Left lung (tissue), 10 donors: ENCODE measurements around the gene PPP1R18. TPM values are rescaled to one million over a fixed set of nuclear protein-coding genes. Genes with fewer than 3 reads are reported as not detected.

Experiments used
- ATAC-seq: fragments of 200-7000 bp; cut with Tn5 transposase; one replicate; pipeline ENCODE4 v1.9.1; 2020; ENCODE audit warnings: moderate library complexity
- DNase-seq, 4 donors: peaks; one replicate each; pipeline ENCODE4 v3.0.0-alpha.2; 2013 to 2020
- H3K27ac ChIP-seq, 2 donors: fragments of 200-600 bp; sonication (generic) in 1 of 2; one replicate each; pipeline versions ENCODE4 v1.5.0 to v1.8.0; 2020 to 2021
- H3K27me3 ChIP-seq, 2 donors: fragments of 200-600 bp; sonication (generic) in 1 of 2; one replicate each; pipeline versions ENCODE4 v1.5.0 to v1.8.0; 2020 to 2021
- H3K36me3 ChIP-seq, 2 donors: fragments of 200-600 bp; sonication (generic) in 1 of 2; one replicate each; pipeline versions ENCODE4 v1.5.0 to v1.8.0; 2020 to 2021
- H3K4me1 ChIP-seq, 2 donors: fragments of 200-600 bp; one replicate each; pipeline ENCODE4 v1.8.0; 2021
- H3K4me3 ChIP-seq, 2 donors: fragments of 200-600 bp; sonication (generic) in 1 of 2; one replicate each; pipeline versions ENCODE4 v1.5.0 to v1.8.0; 2020 to 2021; ENCODE audit warnings: mild to moderate bottlenecking in 1 of 2
- H3K9me3 ChIP-seq, 2 donors: fragments of 200-600 bp; sonication (generic) in 1 of 2; one replicate each; pipeline versions ENCODE4 v1.5.0 to v1.8.0; 2020 to 2021
- intact Hi-C, 2 donors: fragments of 100-400 bp; cut with DNase I; formaldehyde crosslinking; loops; one replicate each; pipeline versions ENCODE4 v1.11.2 to v1.14.2; 2022
- polyA plus RNA-seq, 6 donors: library from polyadenylated mRNA; unstranded; fragments of 120-200 nt; gene quantifications; one replicate each; pipeline ENCODE4 v1.2.1, GENCODE V29; 2013; ENCODE audit not compliant: insufficient read length in 6 of 6
- total RNA-seq, 2 donors: library from RNA; stranded (reverse); fragmentation: NEBNext Ultra II Directional; extraction: Animal tissue kit (Norgen Biotek cat#: 25700); gene quantifications; one replicate each; pipeline ENCODE4 v1.2.1, GENCODE V29; 2021
- TF ChIP-seq, protein P1 (sequence below), 2 donors: fragments of 200-600 bp; sonication (generic) in 1 of 2; IDR thresholded peaks; one replicate each; pipeline versions ENCODE4 v1.5.0 to v1.8.0; 2021; ENCODE audit warnings: antibody characterized with exemption in 2 of 2
- donor health status: DM: no; HTN: yes; CAD: no.
- donor health status: DM: no; HTN: no; CAD: no.

Gene PPP1R18
- total and polyA plus RNA-seq, 8 donors: 36.7 to 117 (median 42.8) TPM

DNA sequence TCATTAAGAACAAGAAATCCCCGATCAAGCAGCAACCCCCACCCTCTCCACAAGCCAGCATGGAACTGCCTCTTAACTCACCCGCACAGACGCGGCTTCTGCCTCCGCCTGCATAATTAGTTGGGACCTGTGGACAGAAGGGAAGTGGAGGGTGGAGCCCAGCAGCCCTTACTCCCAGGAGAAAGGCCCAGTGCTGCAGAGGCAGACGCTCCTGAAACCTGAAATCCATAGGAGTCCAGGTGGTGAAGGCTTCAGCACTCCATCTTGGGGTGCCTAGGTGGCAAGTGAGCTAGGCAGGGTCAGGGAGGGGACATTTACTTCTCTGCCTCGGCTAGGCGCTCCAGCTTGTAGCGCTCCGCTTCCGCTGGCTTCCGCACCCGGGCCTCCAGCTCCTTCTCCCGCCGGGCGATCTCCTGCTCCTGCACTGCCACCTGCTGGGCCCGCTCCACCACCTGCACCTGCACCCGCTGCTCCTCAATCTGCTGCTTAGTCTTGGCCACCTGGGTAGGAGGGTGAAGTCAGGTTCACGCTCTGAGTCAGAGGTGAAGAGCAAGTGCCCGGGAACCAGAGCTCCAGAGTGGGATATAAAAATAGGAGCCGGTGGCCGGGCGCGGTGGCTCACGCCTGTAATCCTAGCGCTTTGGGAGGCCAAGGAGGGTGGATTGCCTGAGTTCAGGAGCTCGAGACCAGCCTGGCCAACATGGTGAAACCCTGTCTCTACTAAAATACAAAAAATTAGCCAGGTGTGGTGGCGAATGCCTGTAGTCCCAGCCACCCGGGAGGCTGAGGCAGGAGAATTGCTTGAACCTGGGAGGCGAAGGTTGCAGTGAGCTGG lies 44.4 kb upstream of the PPP1R18 start:
- H3K9me3 ChIP-seq: no peaks in the 10 kb centered on the region
- peaks cover 0 to 100% of the 10 kb centered on the region in 2 donors for H3K36me3 ChIP-seq
- no peaks in the 10 kb centered on the region for H3K27me3 ChIP-seq
- H3K4me1 ChIP-seq: peaks cover 0 to 56% of the 10 kb centered on the region in 2 donors
- intact Hi-C loops: loop anchor here (10.0 kb wide), 2 partner anchors 46 to 144 kb away; partner anchors contain the start of gene PPP1R18 (in 1 of the 2)
- H3K27ac ChIP-seq: no peak overlapping the region
- ATAC-seq (peak; percentile 96), DNase-seq (peak in 3 of 4 donors; percentile 71 to 93 (median 84))
- no peak overlapping the region for H3K4me3 ChIP-seq
- TF ChIP-seq, protein P1, sequence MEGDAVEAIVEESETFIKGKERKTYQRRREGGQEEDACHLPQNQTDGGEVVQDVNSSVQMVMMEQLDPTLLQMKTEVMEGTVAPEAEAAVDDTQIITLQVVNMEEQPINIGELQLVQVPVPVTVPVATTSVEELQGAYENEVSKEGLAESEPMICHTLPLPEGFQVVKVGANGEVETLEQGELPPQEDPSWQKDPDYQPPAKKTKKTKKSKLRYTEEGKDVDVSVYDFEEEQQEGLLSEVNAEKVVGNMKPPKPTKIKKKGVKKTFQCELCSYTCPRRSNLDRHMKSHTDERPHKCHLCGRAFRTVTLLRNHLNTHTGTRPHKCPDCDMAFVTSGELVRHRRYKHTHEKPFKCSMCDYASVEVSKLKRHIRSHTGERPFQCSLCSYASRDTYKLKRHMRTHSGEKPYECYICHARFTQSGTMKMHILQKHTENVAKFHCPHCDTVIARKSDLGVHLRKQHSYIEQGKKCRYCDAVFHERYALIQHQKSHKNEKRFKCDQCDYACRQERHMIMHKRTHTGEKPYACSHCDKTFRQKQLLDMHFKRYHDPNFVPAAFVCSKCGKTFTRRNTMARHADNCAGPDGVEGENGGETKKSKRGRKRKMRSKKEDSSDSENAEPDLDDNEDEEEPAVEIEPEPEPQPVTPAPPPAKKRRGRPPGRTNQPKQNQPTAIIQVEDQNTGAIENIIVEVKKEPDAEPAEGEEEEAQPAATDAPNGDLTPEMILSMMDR (IDR thresholded peaks at IDR 0.05): peak; percentile 40 to 61

DNA sequence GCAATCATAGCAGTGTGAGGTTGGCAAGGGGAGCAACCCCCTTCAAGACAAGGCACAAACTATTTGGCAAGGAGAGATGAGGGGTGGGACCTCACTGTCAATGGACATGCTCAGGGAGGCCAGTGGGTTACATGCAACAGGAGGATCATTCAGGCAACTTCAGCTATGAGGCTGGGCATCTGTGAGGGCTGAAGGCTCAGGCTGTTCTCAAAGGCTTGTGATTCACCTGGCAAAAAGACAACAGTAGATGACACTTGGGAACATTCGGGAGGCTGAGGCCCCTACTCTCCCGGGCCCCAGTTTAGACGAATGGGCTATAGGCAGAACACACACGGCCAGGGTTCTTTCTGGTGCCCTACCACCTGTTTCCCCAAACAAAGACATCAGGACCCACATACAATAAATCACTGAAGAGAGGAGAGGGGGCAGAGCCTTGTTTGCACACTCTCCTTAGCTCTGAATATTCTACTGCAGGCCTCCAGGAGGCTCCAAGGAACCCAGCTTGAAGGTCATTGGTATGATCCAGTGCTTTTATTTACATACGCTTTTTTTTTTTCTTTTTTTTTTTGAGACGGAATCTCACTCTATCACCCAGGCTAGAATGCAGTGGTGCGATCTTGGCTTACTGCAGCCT lies 41.6 kb upstream of the PPP1R18 start:
- ATAC-seq (no peak), DNase-seq (no peak)
- Histone ChIP-seq H3K4me3 (no peak overlapping the region), H3K4me1 (peaks cover under 1 to 70% of the 10 kb centered on the region in 2 donors), H3K27me3 (no peaks in the 10 kb centered on the region), H3K9me3 (no peaks in the 10 kb centered on the region), H3K27ac (peak overlapping the region in 1 of 2 donors; percentile 0), H3K36me3 (peaks cover 5 to 100% of the 10 kb centered on the region in 2 donors)
- intact Hi-C loops: no loop called here
- TF ChIP-seq, protein P1 (IDR thresholded peaks at IDR 0.05): no peak

DNA sequence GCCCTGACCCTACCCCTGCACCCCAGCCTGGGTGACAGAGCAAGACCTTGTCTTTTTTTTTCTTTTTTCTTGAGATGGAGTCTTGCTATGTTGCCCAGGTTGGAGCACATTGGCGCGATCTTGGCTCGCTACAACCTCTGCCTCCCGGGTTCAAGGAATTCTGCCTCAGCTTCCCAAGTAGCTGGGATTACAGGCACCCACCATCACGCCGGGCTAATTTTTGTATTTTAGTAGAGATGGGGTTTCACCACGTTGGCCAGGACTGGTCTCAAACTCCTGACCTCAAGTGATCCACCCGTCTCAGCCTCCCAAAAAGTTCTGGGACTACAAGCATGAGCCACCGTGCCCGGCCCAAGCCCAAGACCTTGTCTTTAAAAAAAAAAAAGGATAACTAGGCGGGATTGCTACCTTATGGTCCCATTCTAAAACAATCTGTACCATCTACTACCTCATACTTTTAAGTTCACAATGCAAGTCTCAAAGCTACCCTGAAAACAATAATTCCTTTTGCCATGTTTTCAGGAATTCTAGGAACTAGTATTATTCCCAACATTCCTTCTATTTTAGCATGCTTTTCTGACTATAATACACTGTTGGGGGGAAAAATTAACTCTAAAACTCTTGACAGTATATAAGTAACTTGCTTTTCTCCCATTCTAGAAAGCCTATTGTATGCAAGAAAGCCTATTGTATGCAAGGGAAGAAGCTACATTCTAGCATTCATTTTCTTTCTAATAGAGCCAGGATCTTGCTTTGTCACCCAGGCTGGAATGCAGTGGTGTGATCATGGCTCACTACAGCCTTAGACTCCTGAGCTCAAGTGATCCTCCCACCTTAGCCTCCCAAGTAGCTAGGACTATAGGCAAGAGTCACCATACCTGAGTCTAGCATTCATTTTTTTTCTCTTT lies 40.3 kb upstream of the PPP1R18 start:
- Histone ChIP-seq H3K27ac (peak overlapping the region in 1 of 2 donors; percentile 10), H3K4me3 (no peak overlapping the region), H3K36me3 (peaks cover 8 to 100% of the 10 kb centered on the region in 2 donors), H3K4me1 (peaks cover 11 to 71% of the 10 kb centered on the region in 2 donors), H3K9me3 (no peaks in the 10 kb centered on the region), H3K27me3 (no peaks in the 10 kb centered on the region)
- TF ChIP-seq, protein P1 (IDR thresholded peaks at IDR 0.05): no peak
- intact Hi-C loops: no loop called here
- no peak for DNase-seq
- no peak for ATAC-seq

DNA sequence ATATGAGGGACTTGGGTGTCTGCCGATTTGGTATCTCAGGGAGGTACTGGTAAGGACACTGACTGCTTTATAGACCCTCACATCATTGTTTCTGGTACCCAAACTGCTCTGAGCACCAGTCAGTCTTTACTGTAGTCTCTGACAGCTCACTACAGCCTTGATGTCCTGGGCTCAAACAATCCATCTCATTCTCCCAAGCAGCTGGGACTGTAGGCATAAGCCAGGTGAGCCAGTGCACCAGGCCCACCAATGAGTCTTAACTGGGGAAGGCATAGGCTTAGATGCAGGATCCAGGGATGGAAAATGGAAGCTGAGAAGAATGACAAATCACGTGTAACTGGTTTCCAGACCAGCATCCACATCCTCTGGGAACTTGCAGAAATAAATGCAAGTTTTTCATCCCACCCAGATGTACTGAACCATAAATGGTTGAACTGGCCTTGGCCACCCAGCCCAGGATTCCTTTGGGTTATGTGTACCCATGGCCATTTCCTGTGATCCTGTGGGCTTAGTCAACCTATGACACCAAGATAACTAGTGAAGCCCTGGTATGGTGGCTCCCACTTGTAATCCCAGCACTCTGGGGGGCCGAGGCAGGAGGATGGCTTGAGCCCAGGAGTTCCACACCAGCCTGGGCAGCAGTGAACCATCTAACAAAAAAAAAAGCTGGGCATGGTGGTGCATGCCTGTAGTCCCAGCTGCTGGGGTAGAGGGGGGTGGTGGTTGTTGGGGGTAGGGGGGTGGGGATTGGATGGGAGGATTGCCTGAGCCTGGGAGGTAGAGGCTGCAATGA lies 39.5 kb upstream of the PPP1R18 start:
- H3K27ac ChIP-seq: peak overlapping the region in 1 of 2 donors; percentile 10
- no peaks in the 10 kb centered on the region for H3K9me3 ChIP-seq
- no peak overlapping the region for H3K4me3 ChIP-seq
- intact Hi-C loops: no loop called here
- H3K36me3 ChIP-seq: peaks cover 8 to 93% of the 10 kb centered on the region in 2 donors
- no peak for ATAC-seq
- no peaks in the 10 kb centered on the region for H3K27me3 ChIP-seq
- H3K4me1 ChIP-seq: peaks cover 12 to 64% of the 10 kb centered on the region in 2 donors
- TF ChIP-seq, protein P1 (IDR thresholded peaks at IDR 0.05): no peak
- no peak for DNase-seq
